Myocyte (in vitro differentiated cells): ENCODE results near the gene KITLG. TPM values are rescaled to one million over a fixed set of nuclear protein-coding genes. Genes with fewer than 3 reads are reported as not detected.
"Not testable (repeated sequence)": the region's sequence is repeated elsewhere in the genome, so short reads cannot be mapped to it uniquely, and the experiment has no call there.

Experiments used
- DNase-seq: peaks from one replicate; pipeline ENCODE4 v3.0.0-alpha.2; 2012; ENCODE audit warnings: low read depth
- polyA plus RNA-seq: library from polyadenylated mRNA; unstranded; fragments of >200 nt; gene quantifications from one replicate; pipeline ENCODE4 v1.2.1, GENCODE V29; 2012; ENCODE audit warnings: missing spikeins
- total RNA-seq: library from RNA; depleted of rRNA; stranded (reverse); fragments of >200 nt; gene quantifications from 2 replicates; pipeline ENCODE4 v1.2.3, GENCODE V29; 2014

Gene KITLG, protein sequence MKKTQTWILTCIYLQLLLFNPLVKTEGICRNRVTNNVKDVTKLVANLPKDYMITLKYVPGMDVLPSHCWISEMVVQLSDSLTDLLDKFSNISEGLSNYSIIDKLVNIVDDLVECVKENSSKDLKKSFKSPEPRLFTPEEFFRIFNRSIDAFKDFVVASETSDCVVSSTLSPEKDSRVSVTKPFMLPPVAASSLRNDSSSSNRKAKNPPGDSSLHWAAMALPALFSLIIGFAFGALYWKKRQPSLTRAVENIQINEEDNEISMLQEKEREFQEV
- 12.8 and 29.3 TPM in 2 replicates for total RNA-seq
- 0.33 TPM for polyA plus RNA-seq

DNA sequence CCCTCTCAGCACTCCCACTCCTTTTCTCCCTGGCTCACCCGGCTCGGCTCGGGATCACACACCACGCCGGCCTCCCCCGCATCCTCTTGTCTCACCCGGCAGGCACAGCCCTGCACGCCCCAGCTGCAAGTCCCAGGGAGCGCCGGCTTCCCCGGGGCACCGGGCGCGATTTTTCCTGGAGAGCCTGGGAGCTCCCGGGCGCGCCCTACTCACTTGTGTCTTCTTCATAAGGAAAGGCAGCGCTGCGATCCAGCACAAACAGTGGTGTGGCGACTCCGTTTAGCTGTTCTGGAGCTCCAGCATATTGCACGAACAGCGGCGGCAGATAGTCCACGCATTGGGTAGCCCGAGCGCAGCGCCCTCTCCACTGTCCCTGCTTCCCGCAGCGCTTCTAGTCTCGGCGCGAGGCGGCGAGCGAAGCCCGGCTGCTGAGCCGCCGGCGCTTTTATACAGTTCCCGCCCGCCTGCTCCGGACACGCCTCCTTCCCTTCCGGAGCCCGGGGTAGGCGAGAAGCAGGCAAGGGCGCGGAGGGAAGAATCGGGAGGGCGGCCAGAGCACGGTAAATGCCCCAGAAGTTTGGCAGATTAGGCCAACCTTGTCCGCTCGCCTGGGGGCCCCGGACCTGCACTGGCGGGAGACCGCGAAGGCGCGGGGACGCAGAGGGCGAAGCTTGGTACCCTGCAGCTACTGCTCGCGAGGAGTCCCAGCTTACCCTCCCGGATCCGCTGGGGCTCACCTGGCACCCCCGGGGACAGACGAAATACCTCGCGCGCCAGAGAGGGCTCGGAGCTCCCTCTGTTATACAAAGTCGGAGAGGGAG lies at the start of gene KITLG:
Gene KITLG, minus strand, starts transcription at position 421 of the 821 bp plus-strand sequence. Its CDS starts 193 bp downstream, at position 228.
- DNase-seq = peak; percentile 90

GRCh38 chr12:88628856-88629509 lies 48.7 kb upstream of the KITLG start:
- DNase-seq = no peak

DNA sequence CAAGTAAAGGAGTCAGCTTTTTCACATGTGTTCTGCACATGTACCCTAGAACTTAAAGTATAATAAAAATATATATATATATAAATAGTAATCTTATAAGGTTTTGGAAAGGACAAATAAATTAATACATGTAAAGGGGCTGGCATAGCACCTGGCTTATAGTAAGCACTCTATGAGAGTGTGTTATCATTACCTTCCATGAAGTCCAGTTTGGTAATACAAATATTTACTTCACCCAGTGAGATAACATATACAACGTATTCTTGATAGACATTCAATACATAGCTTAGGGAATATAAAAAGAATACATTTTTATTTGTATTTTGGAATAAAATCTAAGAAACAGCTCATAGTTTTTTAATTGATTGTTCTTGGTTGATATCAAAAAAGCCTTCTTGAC lies 47.8 kb upstream of the KITLG start:
- DNase-seq = not testable (repeated sequence)

GRCh38 chr12:88627501-88627900 lies 47.2 kb upstream of the KITLG start:
- no peak for DNase-seq

- no peak for DNase-seq
Observed at GRCh38 chr12:88625356-88625755, 45.1 kb upstream of the KITLG start.

- DNase-seq = peak; percentile 33
Observed at GRCh38 chr12:88624911-88625310, 44.6 kb upstream of the KITLG start.

DNA sequence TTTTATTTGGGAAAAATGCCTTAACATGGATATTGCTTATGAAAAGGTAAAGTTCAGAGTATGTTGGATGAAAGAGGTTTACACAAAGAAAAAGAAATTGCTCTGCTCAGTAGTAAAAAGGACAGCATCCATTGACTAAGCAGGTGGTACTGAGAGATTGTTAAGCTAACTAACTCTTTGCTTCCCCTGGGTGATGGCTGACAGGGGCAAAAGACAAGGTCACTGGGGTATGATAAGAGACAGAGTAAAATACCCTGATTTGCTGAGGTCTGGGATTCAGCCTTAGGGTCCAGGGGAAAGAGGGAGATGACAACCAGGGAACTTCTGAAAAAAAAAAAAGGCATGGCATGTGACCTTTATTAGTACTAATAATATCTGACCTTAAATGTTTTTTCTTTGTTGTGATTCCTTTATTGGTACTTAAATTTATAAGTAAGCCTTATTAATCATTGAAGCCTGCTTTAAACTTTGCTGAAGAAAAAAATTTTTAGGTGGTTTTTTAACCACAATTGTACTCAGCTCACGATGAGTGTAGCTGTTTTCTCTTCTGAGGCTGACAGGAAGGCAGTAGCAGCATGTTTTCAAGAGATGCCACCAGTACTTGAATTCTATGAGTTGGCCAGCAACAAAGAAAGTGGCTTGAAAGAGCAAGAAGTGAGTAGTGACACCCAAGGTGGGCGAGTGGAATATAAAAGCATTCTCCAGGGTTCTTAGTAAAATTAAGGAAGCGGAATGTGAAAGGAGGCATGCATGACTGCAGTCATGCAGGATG lies 43.7 kb upstream of the KITLG start:
- no peak for DNase-seq

GRCh38 chr12:88617352-88617751 lies 37.1 kb upstream of the KITLG start:
- DNase-seq = no peak

DNA sequence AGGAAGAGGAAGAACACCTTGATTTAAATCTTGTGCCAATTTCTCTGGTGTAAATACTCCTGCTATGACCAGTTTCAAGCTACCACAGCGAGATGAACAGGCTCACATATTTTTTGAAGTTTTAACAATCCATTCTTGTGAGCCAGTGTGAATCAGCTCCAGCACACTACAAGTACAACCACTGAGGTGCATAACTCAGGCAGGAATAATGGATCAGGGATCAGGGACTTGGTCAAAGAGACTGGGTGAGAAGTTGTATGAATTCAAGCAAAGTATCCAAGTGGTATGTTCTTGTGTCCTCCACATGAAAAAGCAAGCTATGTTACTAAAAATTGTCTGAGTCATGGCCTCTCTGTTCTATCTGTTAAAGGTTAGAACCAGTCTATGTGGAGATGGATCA lies 35.2 kb upstream of the KITLG start:
- DNase-seq = no peak

DNA sequence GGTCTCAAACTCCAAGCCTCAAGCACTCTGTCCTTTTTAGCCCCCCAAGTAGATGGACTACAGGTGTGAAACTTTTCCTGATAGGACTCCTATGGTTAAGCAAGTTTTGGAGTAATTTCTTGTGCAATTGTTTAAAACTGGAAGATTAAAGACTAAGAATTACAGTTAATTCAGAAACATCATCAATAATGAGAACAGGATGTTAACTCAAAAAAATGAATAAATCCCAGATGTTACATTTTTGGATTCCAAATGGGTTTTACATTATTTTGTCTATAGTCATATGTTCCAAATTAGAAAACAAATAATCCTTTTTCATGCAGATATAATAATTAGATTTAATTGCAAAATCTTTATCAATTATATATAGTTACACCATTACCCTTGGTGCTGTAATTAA lies 24.4 kb upstream of the KITLG start:
- DNase-seq = no peak

GRCh38 chr12:88600272-88600671 lies 20.0 kb upstream of the KITLG start:
- DNase-seq = no peak

DNA sequence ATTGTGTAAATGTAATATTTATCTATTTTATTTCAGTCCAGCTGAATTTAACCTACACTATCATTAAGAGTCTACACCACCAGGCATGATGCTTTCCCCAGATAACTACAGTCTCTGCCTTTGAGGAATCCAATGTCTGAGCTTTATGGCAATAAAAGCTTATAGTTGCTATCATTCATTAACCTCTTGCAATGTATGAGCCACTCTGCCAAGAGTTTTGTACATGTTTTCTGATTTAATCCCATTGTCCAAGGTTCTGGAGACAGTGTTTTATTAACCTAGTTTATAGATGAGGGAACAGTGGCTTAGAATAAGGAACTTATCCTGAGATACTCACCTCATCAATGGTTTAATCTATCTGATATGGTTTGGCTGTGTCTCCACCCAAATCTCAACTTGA lies 17.1 kb upstream of the KITLG start:
- DNase-seq = no peak

- DNase-seq = no peak
Observed at GRCh38 chr12:88595697-88596096, 15.4 kb upstream of the KITLG start.

DNA sequence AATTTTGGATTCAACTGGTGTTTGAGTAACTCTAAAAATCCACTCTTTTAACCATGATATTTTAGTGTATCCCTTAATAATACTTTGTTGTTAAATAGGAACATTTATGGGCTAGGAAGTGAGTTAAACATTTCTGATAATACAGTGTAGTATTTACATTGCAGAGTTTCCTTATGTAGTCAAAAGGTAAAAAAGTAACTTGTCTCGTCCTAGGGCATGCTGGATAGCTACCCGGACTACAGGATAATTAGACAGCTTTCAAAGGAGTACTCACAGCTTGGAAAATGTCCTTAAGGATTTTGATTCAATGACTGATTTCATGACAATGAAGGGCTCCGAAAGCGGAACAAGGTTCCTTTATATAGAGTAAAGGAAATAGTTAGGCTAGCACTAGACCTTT lies 14.5 kb upstream of the KITLG start:
- no peak for DNase-seq

DNA sequence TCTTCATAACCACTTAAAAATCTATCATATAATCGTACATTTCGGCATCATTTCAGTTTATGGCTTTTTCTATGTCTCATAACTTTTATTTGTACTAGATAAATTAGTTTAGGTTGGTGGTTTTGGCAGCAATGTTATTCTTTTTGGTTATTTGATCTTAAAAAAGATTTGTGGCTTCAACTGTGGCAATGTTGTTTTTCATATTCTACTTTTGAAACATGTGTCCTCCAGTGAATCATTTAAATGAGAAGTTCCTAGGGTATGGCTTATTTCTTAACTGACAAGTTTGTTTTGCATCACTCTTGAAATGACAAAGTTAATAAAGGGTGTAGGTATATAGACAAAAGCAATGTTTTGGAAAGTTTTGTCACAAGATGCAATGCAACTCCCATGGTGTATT lies 11.1 kb upstream of the KITLG start:
- DNase-seq = peak; percentile 12

DNA sequence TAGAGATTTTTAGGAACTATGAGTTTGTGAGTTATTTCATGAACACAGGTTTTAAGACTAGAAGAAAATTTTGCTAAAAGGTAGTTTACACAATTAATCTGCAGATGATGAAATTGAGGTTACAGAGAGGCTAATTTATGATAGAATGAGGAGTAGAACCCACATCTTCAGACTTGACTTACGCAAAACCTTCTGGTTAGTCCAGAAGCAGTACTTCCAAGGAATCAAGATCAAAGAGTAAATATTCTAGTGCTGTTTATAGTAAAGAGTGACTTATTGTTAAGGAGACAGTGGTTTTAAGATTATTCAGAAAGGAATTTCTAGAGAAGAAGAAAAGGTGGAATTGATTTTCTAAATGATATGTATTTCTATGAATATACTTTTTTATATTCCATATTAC lies 10.6 kb upstream of the KITLG start:
- DNase-seq = no peak

- no peak for DNase-seq
Observed at GRCh38 chr12:88585077-88585476, 4.8 kb upstream of the KITLG start.

GRCh38 chr12:88579601-88580050 lies 645 bp downstream of the KITLG start:
- peak; percentile 30 for DNase-seq

GRCh38 chr12:88579161-88579517 lies 1.1 kb downstream of the KITLG start:
- DNase-seq = peak; percentile 56

- DNase-seq = peak; percentile 16
Observed at GRCh38 chr12:88578276-88579160, 1.8 kb downstream of the KITLG start.
